Muscle of leg (tissue), 11 donors: ENCODE data around the gene CHCHD1. TPM values are rescaled to one million over a fixed set of nuclear protein-coding genes. Genes with fewer than 3 reads are reported as not detected.
"Not testable (repeated sequence)": the region's sequence is repeated elsewhere in the genome, so short reads cannot be mapped to it uniquely, and the experiment has no call there.

Source experiments
- DNase-seq: peaks from one replicate; pipeline ENCODE4 v3.0.0; 2013
- H3K27ac ChIP-seq: one replicate; pipeline ENCODE4 v1.5.1; 2013; ENCODE audit warnings: mild to moderate bottlenecking, low read length, control low read depth
- H3K27me3 ChIP-seq: one replicate; pipeline ENCODE4 v1.6.1; 2013; ENCODE audit warnings: low read length; ENCODE audit not compliant: control insufficient read depth, insufficient read depth
- H3K36me3 ChIP-seq: one replicate; pipeline ENCODE4 v1.6.1; 2013; ENCODE audit warnings: low read length; ENCODE audit not compliant: control insufficient read depth, insufficient read depth
- H3K4me1 ChIP-seq: one replicate; pipeline ENCODE4 v1.6.1; 2013; ENCODE audit warnings: low read length; ENCODE audit not compliant: control insufficient read depth, insufficient read depth
- H3K4me3 ChIP-seq: one replicate; pipeline ENCODE4 v1.5.1; 2013; ENCODE audit warnings: low read length, control low read depth
- H3K9me3 ChIP-seq: replicated peaks from 2 replicates; pipeline ENCODE4 v1.6.1; 2013; ENCODE audit warnings: low read depth, low read length; ENCODE audit not compliant: control insufficient read depth
- WGBS: methylation state at CpG from one replicate; pipeline ENCODE4 v1.1.5; 2013; ENCODE audit warnings: missing lambda C conversion rate; ENCODE audit not compliant: insufficient coverage; 5-methylcytosine and 5-hydroxymethylcytosine counted together
- polyA plus RNA-seq, 8 donors: library from polyadenylated mRNA; unstranded; fragments of 120-200 nt; gene quantifications; one replicate each; pipeline versions ENCODE4 v1.2.1 to v1.2.3, GENCODE V29; 2013; ENCODE audit warnings: inconsistent platforms in 1 of 8, low replicate concordance in 1 of 8; ENCODE audit not compliant: insufficient read length in 8 of 8, insufficient read depth in 1 of 8
- total RNA-seq: library from RNA; stranded (reverse); fragments of 120-200 nt; gene quantifications from one replicate; pipeline ENCODE4 v1.2.4, GENCODE V29; 2013

The CHCHD1 gene
- total and polyA plus RNA-seq, 9 donors = 30.1 to 36.3 (median 33.3) TPM

GRCh38 chr10:73819513-73820093, 37.8 kb downstream of the CHCHD1 start:
- Histone ChIP-seq H3K27me3 (no peaks in the 10 kb centered on the region), H3K36me3 (peaks cover 66% of the 10 kb centered on the region), H3K27ac (no peak overlapping the region), H3K4me1 (peaks cover 7% of the 10 kb centered on the region), H3K4me3 (no peak overlapping the region), H3K9me3 (no peaks in the 10 kb centered on the region)
- 72% methylated on average over 20 of the region's 20 CpGs for WGBS
- no peak for DNase-seq

GRCh38 chr10:73823391-73823790, 41.5 kb downstream of the CHCHD1 start:
- no peaks in the 10 kb centered on the region for H3K27me3 ChIP-seq
- H3K4me3 ChIP-seq = no peak overlapping the region
- H3K9me3 ChIP-seq = no peaks in the 10 kb centered on the region
- H3K27ac ChIP-seq = no peak overlapping the region
- WGBS = no CpG with 5 or more reads among the region's 7 CpGs
- no peak for DNase-seq
- peaks cover 7% of the 10 kb centered on the region for H3K4me1 ChIP-seq
- H3K36me3 ChIP-seq = peaks cover 66% of the 10 kb centered on the region

DNA sequence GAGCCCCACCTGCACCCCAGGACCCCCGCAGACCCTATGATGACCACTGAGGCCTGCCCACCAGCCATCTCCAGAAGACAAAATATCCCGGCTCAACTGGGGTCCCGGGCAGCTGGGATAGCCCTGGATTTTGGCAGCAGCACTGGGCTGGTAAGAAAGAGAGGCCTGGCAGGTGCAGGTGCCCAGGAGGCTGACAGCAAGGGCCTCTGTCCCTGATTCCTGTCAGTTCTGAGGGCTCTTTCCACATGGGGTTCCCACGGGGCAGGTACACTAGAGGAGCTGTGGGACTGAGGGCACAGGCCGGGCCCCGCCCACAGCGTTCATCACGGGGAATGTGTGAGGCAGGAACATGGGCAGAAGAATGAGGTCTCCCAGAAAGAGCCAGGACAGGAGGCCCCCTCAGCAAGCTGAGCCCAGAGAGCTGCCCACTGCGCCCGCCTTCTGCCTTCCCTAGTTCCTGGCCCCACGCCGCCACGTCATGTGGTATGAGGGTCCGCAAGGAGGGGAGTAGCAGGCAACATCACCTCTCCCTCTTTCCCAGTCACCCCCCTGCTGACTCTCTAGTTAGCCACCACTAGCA, 42.4 kb downstream of the CHCHD1 start:
- Histone ChIP-seq H3K27ac (no peak overlapping the region), H3K27me3 (no peaks in the 10 kb centered on the region), H3K4me1 (peaks cover 5% of the 10 kb centered on the region), H3K4me3 (no peak overlapping the region), H3K36me3 (peaks cover 59% of the 10 kb centered on the region), H3K9me3 (no peaks in the 10 kb centered on the region)
- no peak for DNase-seq
- WGBS = 96% methylated on average over 13 of the region's 14 CpGs

DNA sequence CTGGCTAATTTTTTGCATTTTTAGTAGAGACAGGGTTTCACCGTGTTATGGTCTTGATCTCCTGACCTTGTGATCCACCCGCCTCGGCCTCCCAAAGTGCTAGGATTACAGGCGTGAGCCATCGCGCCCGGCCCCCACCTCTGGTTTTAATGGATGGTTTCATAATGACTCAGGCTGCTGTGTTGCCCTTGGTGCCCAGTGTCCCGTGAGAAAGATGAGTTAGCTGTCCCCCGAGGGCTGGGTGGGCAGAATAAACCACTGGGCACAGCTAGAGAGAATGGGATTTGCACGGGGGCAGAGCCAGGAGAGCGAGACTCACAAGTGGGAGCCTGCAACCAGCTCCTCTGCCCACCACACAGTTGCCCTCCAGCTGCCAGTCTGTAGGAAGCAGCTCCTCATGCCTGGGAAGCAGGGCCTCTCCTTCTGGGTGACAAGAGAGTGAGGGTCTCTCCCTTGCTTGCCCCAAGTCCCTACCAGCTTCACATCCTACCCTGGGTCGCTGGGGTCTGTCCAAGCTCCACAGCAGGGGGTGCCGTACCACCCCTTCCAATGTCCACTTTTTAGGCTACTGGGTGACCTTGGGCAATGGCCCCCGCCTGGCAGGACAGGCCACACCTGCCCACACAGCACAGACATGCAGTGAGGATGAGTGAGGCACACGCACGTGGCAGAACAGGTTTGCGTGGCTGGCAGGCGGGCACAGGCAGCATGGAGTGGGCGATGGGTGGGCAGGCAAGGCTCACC, 45.7 kb downstream of the CHCHD1 start:
- peaks cover 42% of the 10 kb centered on the region for H3K36me3 ChIP-seq
- H3K4me1 ChIP-seq = no peaks in the 10 kb centered on the region
- no peak overlapping the region for H3K27ac ChIP-seq
- H3K27me3 ChIP-seq = no peaks in the 10 kb centered on the region
- no peak for DNase-seq
- 94% methylated on average over 10 of the region's 19 CpGs for WGBS
- no peak overlapping the region for H3K4me3 ChIP-seq
- no peaks in the 10 kb centered on the region for H3K9me3 ChIP-seq

GRCh38 chr10:73828161-73828560, 46.3 kb downstream of the CHCHD1 start:
- H3K27me3 ChIP-seq = no peaks in the 10 kb centered on the region
- no peak overlapping the region for H3K27ac ChIP-seq
- H3K9me3 ChIP-seq = no peaks in the 10 kb centered on the region
- H3K4me1 ChIP-seq = no peaks in the 10 kb centered on the region
- WGBS = 100% methylated on average over 2 of the region's 6 CpGs
- H3K4me3 ChIP-seq = no peak overlapping the region
- H3K36me3 ChIP-seq = peaks cover 41% of the 10 kb centered on the region
- no peak for DNase-seq

- DNase-seq, H3K4me3 ChIP-seq, H3K27me3 ChIP-seq, H3K4me1 ChIP-seq, H3K9me3 ChIP-seq, H3K27ac ChIP-seq: not testable (repeated sequence)
- peaks cover 32% of the 10 kb centered on the region for H3K36me3 ChIP-seq
- 94% methylated on average over 2 of the region's 7 CpGs for WGBS
These were observed 47.2 kb downstream of the CHCHD1 start for GRCh38 chr10:73829090-73829489.

Other genes with a start within 250 kb of the CHCHD1 start
- 14.1 TPM for gene USP54, start 190.7 kb upstream of the CHCHD1 start, total RNA-seq
- gene USP54, start 190.7 kb upstream of the CHCHD1 start, polyA plus RNA-seq = 10 to 100 TPM; 13.6 to 18.6 (median 17.0) TPM
- 552 TPM for gene MYOZ1, start 140.6 kb upstream of the CHCHD1 start, total RNA-seq
- gene MYOZ1, start 140.6 kb upstream of the CHCHD1 start, polyA plus RNA-seq = 100 to 1,000 TPM; 201 to 638 (median 487) TPM
- gene SYNPO2L, start 126.0 kb upstream of the CHCHD1 start, total RNA-seq = 35.6 TPM
- gene SYNPO2L, start 126.0 kb upstream of the CHCHD1 start, polyA plus RNA-seq = 100 to 1,000 TPM; 136 to 224 (median 185) TPM
- 6.3 TPM for gene AGAP5, start 83.9 kb upstream of the CHCHD1 start, total RNA-seq
- 10 to 100 TPM in 3 of 8 donors, 1 to 10 TPM in 5; 4.4 to 16.7 (median 7.2) TPM for gene AGAP5, start 83.9 kb upstream of the CHCHD1 start, polyA plus RNA-seq
- 44.6 TPM for gene SEC24C, start 37.7 kb upstream of the CHCHD1 start, total RNA-seq
- gene SEC24C, start 37.7 kb upstream of the CHCHD1 start, polyA plus RNA-seq = 10 to 100 TPM; 43.4 to 59.3 (median 49.9) TPM
- gene ZSWIM8, start 3.6 kb downstream of the CHCHD1 start, total RNA-seq = 40.7 TPM
- gene ZSWIM8, start 3.6 kb downstream of the CHCHD1 start, polyA plus RNA-seq = 10 to 100 TPM; 57.5 to 80.5 (median 66.1) TPM
- 11.4 TPM for gene NDST2, start 29.6 kb downstream of the CHCHD1 start, total RNA-seq
- gene NDST2, start 29.6 kb downstream of the CHCHD1 start, polyA plus RNA-seq = 10 to 100 TPM; 16.1 to 23.6 (median 19.4) TPM
- 18.4 TPM for gene CAMK2G, start 92.5 kb downstream of the CHCHD1 start, total RNA-seq
- gene CAMK2G, start 92.5 kb downstream of the CHCHD1 start, polyA plus RNA-seq = 10 to 100 TPM; 22.2 to 34.7 (median 27.6) TPM
- 21.4 TPM for gene PLAU, start 129.1 kb downstream of the CHCHD1 start, total RNA-seq
- 10 to 100 TPM; 22.7 to 37.7 (median 28.6) TPM for gene PLAU, start 129.1 kb downstream of the CHCHD1 start, polyA plus RNA-seq
- gene VCL, start 216.1 kb downstream of the CHCHD1 start, total RNA-seq = 99.2 TPM
- 100 to 1,000 TPM; 111 to 153 (median 125) TPM for gene VCL, start 216.1 kb downstream of the CHCHD1 start, polyA plus RNA-seq